Naive thymus-derived CD4-positive, alpha-beta T cell (primary cell): Measurements from ENCODE around the gene SMARCA2. TPM values are rescaled to one million over a fixed set of nuclear protein-coding genes. Genes with fewer than 3 reads are reported as not detected.
A peak's percentile ranks its signal among the peaks of the same experiment; 100 is the strongest.

Source experiments
- ATAC-seq: fragments of 150-1000 bp; cut with Tn5 transposase; 2 replicates; pipeline ENCODE4 v1.10.0; 2021; ENCODE audit warnings: mild to moderate bottlenecking, moderate library complexity
- CTCF ChIA-PET: fragments of 350-600 bp; sonication (Branson Sonifier 250); formaldehyde crosslinking; loops from one replicate; lab custom pipeline; 2021; ENCODE audit warnings: antibody characterized with exemption; lab: Charles Lee
- POLR2A ChIA-PET: fragments of 350-600 bp; sonication (Branson Sonifier 250); formaldehyde crosslinking; loops from one replicate; lab custom pipeline; 2021; ENCODE audit warnings: antibody characterized with exemption, inconsistent platforms; lab: Charles Lee
- DNase-seq, 9 donors: peaks; one replicate each; pipeline versions ENCODE4 v3.0.0 to v3.0.0-alpha.2; 2020 to 2022; ENCODE audit warnings: mixed read lengths in 1 of 9
- H3K27ac ChIP-seq: one replicate; pipeline ENCODE4 v1.7.0; 2013; ENCODE audit warnings: mild to moderate bottlenecking, low read depth, low read length, moderate library complexity
- H3K27me3 ChIP-seq, 2 donors: one replicate each; pipeline ENCODE4 v1.7.0; 2013; ENCODE audit warnings: low read length in 2 of 2, mild to moderate bottlenecking in 2 of 2, moderate library complexity in 2 of 2; ENCODE audit not compliant: control insufficient read depth in 2 of 2, insufficient read depth in 2 of 2
- H3K36me3 ChIP-seq, 3 experiments: 1 replicate in 2 of 3; 2 replicates in 1 of 3; pipeline ENCODE4 v1.7.0; 2013; ENCODE audit warnings: low read length in 3 of 3, mild to moderate bottlenecking in 3 of 3, moderate library complexity in 1 of 3; ENCODE audit not compliant: insufficient read depth in 3 of 3, control insufficient read depth in 2 of 3
- H3K4me1 ChIP-seq, 2 donors: one replicate each; pipeline ENCODE4 v1.7.0; 2013; ENCODE audit warnings: low read length in 2 of 2, mild to moderate bottlenecking in 2 of 2, moderate library complexity in 1 of 2; ENCODE audit not compliant: control insufficient read depth in 2 of 2, insufficient read depth in 2 of 2
- H3K4me3 ChIP-seq: 2 replicates; pipeline ENCODE4 v1.7.0; 2013; ENCODE audit warnings: mild to moderate bottlenecking, low read length
- H3K9me3 ChIP-seq, 3 experiments: 1 replicate in 2 of 3; 2 replicates in 1 of 3; pipeline ENCODE4 v1.7.0; 2013; ENCODE audit warnings: low read length in 3 of 3; ENCODE audit not compliant: control insufficient read depth in 2 of 3
- H3K27ac Mint-ChIP-seq, 9 donors: one replicate each; pipeline ENCODE4 v1.8.0; 2020 to 2022; ENCODE audit warnings: mixed read lengths in 9 of 9, mild to moderate bottlenecking in 8 of 9, moderate library complexity in 5 of 9, inconsistent platforms in 2 of 9
- H3K27me3 Mint-ChIP-seq, 5 donors: one replicate each; pipeline ENCODE4 v1.8.0; 2021 to 2022; ENCODE audit warnings: mixed read lengths in 5 of 5, mild to moderate bottlenecking in 1 of 5
- H3K36me3 Mint-ChIP-seq, 5 donors: one replicate each; pipeline ENCODE4 v1.8.0; 2020 to 2022; ENCODE audit warnings: mixed read lengths in 5 of 5, mild to moderate bottlenecking in 3 of 5, inconsistent platforms in 1 of 5
- H3K4me1 Mint-ChIP-seq, 7 donors: one replicate each; pipeline ENCODE4 v1.8.0; 2020 to 2022; ENCODE audit warnings: mixed read lengths in 7 of 7, mild to moderate bottlenecking in 3 of 7, inconsistent platforms in 1 of 7
- H3K4me3 Mint-ChIP-seq, 10 donors: one replicate each; pipeline ENCODE4 v1.8.0; 2020 to 2022; ENCODE audit warnings: mild to moderate bottlenecking in 10 of 10, mixed read lengths in 10 of 10, moderate library complexity in 6 of 10, inconsistent platforms in 2 of 10
- H3K9me3 Mint-ChIP-seq, 11 donors: one replicate each; pipeline ENCODE4 v1.8.0; 2020 to 2022; ENCODE audit warnings: mixed read lengths in 11 of 11, mild to moderate bottlenecking in 4 of 11, inconsistent platforms in 1 of 11, moderate library complexity in 1 of 11
- intact Hi-C, 2 donors: fragments of 100-400 bp; cut with micrococcal nuclease; formaldehyde crosslinking; loops; one replicate each; pipeline ENCODE4 v1.15.1; 2023
- polyA plus RNA-seq, 2 donors: library from polyadenylated mRNA; unstranded; fragments of 300-500 nt; fragmentation: Illumina TruSeq; gene quantifications; one replicate each; pipeline ENCODE4 v1.2.3, GENCODE V29; 2021
- total RNA-seq, 6 experiments: library from RNA in 5 of 6; stranded (reverse) in 5 of 6; gene quantifications; 1 replicate in 5 of 6; 2 replicates in 1 of 6; pipeline ENCODE4 v1.2.3 and lab custom pipeline; 2021 to 2026

The SMARCA2 gene
- total and polyA plus RNA-seq, 7 experiments from 2014 or later: 37.1 to 294 (median 256) TPM

DNA sequence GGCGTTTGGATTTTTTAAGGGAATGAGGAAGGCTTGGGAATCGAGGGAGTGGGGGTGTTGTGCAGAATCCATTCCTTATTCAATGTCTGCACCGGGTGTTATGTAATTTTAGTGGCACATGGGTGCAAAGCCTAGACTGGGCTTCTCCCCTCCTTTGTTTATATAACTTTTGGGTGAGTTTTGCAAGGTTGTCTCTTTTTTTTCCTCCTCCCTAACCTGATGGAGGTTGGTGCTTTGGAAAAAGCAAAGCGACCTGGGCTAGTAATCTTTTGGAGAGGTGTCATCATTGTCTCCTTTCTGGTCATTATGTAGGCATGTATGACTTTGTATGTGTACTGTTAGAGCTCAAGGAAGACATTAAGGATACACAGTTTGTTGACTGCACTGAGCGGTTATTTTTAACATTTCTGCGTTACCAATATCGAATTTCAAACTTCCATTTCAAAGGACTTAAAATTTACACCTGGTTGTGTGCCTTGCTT, 3.1 kb downstream of the SMARCA2 start:
- POLR2A ChIA-PET: interaction anchor here (0.6 to 7.1 kb wide), 13 partner anchors 9 to 79 kb away, joined by 3 to 98 read pairs (median 4); no protein-coding TSS in a partner anchor
- Mint-ChIP-seq H3K4me3 (peak overlapping the region; percentile 93 to 100 (median 98)), H3K27ac (peak overlapping the region; percentile 94 to 99 (median 99)), H3K4me1 (peaks cover 42 to 62% (median 54%) of the 10 kb centered on the region in 7 donors), H3K36me3 (peaks cover 0 to 19% (median 0%) of the 10 kb centered on the region in 5 donors), H3K9me3 (peaks cover 0 to 5% (median 0%) of the 10 kb centered on the region in 11 donors), H3K27me3 (peaks cover 0 to 10% (median 0%) of the 10 kb centered on the region in 5 donors)
- Histone ChIP-seq H3K27me3 (no peaks in the 10 kb centered on the region), H3K9me3 (no peaks in the 10 kb centered on the region), H3K27ac (peak overlapping the region; percentile 92), H3K36me3 (peaks cover 0 to 17% (median 0%) of the 10 kb centered on the region in 3 experiments), H3K4me1 (peaks cover 46 to 50% of the 10 kb centered on the region in 2 donors), H3K4me3 (peak overlapping the region; percentile 98)
- ATAC-seq: no peak
- CTCF ChIA-PET: interaction anchor here (0.9 to 1.0 kb wide), 2 partner anchors 13 to 50 kb away, joined by 3 to 5 read pairs; no protein-coding TSS in a partner anchor
- peak in 5 of 9 donors; percentile 28 to 48 (median 44) for DNase-seq
- intact Hi-C loops: loop anchor here (1.0 to 5.0 kb wide), 7 partner anchors 8 to 1746 kb away; no protein-coding TSS in a partner anchor

DNA sequence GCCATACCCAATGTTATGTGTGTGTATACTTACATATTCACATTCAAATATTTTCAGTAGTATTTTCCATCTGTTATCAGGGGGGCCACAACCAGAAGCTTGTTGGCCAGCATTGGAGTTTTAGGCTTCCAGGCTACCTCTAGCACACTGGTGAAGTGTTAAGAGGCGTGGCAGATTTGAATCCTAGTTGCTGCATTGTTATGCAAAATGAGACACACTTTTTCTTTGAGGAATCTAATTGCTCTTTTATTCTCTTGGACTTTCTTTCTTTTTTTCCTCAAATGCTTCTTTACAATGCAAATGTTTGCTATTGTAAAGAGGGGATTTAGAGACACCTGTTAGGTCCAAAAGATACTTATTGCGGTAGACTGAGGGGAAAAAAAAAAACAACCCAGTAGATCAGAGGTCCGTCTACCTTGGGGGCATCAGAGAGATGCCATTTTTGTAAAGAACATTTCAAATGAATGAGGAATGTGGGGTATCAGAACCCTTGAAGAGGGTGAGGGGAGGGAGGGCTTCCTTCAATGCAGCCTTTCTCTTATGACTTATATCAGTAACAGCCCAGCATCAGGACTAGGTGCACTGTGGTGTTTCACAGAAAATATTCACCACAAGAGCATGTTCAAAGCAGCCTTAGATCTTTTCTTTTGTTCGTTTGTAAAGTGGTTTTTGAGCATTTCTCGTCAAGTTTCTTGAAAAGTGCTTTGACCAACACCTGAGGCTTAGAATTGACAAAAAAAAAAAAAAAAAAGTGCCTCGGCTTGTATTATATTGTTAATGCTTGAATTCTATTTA, 3.8 kb downstream of the SMARCA2 start:
- ChIA-PET POLR2A (interaction anchor here (0.8 to 7.1 kb wide), 4 partner anchors 8 to 36 kb away, joined by 3 to 98 read pairs (median 20); no protein-coding TSS in a partner anchor), CTCF (interaction anchor here (1.0 kb wide), 1 partner anchor 49 kb away, joined by 5 read pairs; no protein-coding TSS in a partner anchor)
- H3K4me1 Mint-ChIP-seq: peaks cover 46 to 62% (median 56%) of the 10 kb centered on the region in 7 donors
- peaks cover 0 to 19% (median 0%) of the 10 kb centered on the region in 5 donors for H3K36me3 Mint-ChIP-seq
- no peaks in the 10 kb centered on the region for H3K27me3 ChIP-seq
- ATAC-seq: no peak
- H3K4me3 Mint-ChIP-seq: peak overlapping the region; percentile 93 to 100 (median 98)
- peak overlapping the region; percentile 94 to 99 (median 99) for H3K27ac Mint-ChIP-seq
- peak overlapping the region; percentile 92 for H3K27ac ChIP-seq
- intact Hi-C loops: loop anchor here (1.0 to 5.0 kb wide), 8 partner anchors 7 to 1747 kb away; no protein-coding TSS in a partner anchor
- peaks cover 0 to 3% (median 0%) of the 10 kb centered on the region in 5 donors for H3K27me3 Mint-ChIP-seq
- H3K4me1 ChIP-seq: peaks cover 54 to 55% of the 10 kb centered on the region in 2 donors
- peak in 7 of 9 donors; percentile 54 to 80 (median 72) for DNase-seq
- H3K4me3 ChIP-seq: peak overlapping the region; percentile 98
- H3K36me3 ChIP-seq: peaks cover 0 to 17% (median 0%) of the 10 kb centered on the region in 3 experiments
- H3K9me3 Mint-ChIP-seq: peaks cover 0 to 5% (median 0%) of the 10 kb centered on the region in 11 donors
- no peaks in the 10 kb centered on the region for H3K9me3 ChIP-seq

DNA sequence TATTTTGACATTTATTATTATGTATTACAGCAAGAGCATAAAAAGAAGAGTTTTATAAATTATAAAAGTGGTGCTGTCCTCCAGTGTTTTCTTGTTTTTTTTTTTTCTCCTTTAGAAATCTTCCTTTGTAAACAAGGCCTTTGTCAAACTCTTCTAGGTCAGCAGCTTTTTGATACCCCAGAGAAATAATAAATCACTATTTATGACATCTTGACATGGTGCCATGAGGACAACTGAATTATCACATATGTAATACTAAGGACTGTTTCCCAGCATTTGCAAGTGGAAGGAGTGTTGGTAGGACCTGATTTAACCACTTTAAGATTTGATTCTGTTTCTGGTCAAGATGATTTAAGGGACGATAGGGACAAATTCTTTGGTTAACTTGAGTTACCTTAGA, 4.6 kb downstream of the SMARCA2 start:
- H3K36me3 Mint-ChIP-seq: peaks cover 0 to 19% (median 3%) of the 10 kb centered on the region in 5 donors
- POLR2A ChIA-PET: no interaction called here
- H3K4me1 ChIP-seq: peaks cover 60 to 61% of the 10 kb centered on the region in 2 donors

DNA sequence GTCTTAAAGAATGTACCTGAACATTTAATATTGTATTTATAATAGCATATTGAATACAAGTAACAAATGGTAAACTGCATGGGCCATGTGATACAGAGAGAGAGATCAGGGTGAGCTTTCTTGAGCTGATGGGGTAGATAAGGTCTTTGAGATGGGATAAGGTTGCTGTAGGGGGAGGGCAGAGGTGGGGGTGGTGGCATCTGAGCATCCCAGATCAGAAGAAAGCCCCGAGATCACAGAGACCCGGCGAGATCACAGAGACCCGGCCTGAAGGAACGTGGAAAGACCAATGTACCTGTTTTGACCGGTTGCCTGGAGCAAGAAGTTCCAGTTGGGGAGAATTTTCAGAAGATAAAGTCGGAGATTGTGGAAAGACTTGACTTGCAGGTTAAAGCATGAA, 6.6 kb downstream of the SMARCA2 start:
- Histone ChIP-seq H3K4me1 (peaks cover 78 to 82% of the 10 kb centered on the region in 2 donors), H3K9me3 (no peaks in the 10 kb centered on the region), H3K4me3 (peak overlapping the region; percentile 7), H3K36me3 (peaks cover 0 to 6% (median 0%) of the 10 kb centered on the region in 3 experiments), H3K27ac (peak overlapping the region; percentile 14), H3K27me3 (no peaks in the 10 kb centered on the region)
- intact Hi-C loops: loop anchor here (2.0 to 10.0 kb wide), 3 partner anchors 21 to 743 kb away; partner anchors contain the start of gene VLDLR (in 1 of the 2)
- Mint-ChIP-seq H3K27ac (peak overlapping the region; percentile 64 to 92 (median 84)), H3K4me1 (peaks cover 66 to 85% (median 81%) of the 10 kb centered on the region in 7 donors), H3K9me3 (peaks cover 0 to 5% (median 0%) of the 10 kb centered on the region in 11 donors), H3K36me3 (peaks cover 0 to 27% (median 4%) of the 10 kb centered on the region in 5 donors), H3K27me3 (peaks cover 0 to 3% (median 0%) of the 10 kb centered on the region in 5 donors), H3K4me3 (peak overlapping the region; percentile 61 to 100 (median 74))
- ChIA-PET POLR2A (interaction anchor here (4.6 kb wide), 1 partner anchor 33 kb away, joined by 24 read pairs; no protein-coding TSS in a partner anchor), CTCF (interaction anchor here (1.1 kb wide), 1 partner anchor 33 kb away, joined by 3 read pairs; no protein-coding TSS in a partner anchor)
- no peak for ATAC-seq
- no peak for DNase-seq

More for the DNA sequence above, 4.6 kb downstream of the SMARCA2 start:
- H3K9me3 ChIP-seq: no peaks in the 10 kb centered on the region
- intact Hi-C loops: loop anchor here (1.0 to 10.0 kb wide), 8 partner anchors 13 to 1747 kb away; partner anchors contain the start of gene VLDLR (in 1 of the 2)
- H3K36me3 ChIP-seq: peaks cover 0 to 15% (median 0%) of the 10 kb centered on the region in 3 experiments
- H3K9me3 Mint-ChIP-seq: peaks cover 0 to 5% (median 0%) of the 10 kb centered on the region in 11 donors
- no peak overlapping the region for H3K27ac ChIP-seq
- H3K4me3 Mint-ChIP-seq: peak overlapping the region; percentile 25 to 100 (median 82)
- peaks cover 0 to 3% (median 0%) of the 10 kb centered on the region in 5 donors for H3K27me3 Mint-ChIP-seq
- DNase-seq (no peak), ATAC-seq (no peak)
- H3K4me1 Mint-ChIP-seq: peaks cover 51 to 67% (median 61%) of the 10 kb centered on the region in 7 donors
- peak overlapping the region in 8 of 9 donors; percentile 56 to 99 (median 89) for H3K27ac Mint-ChIP-seq
- peak overlapping the region; percentile 5 for H3K4me3 ChIP-seq
- H3K27me3 ChIP-seq: no peaks in the 10 kb centered on the region
- CTCF ChIA-PET: no interaction called here

DNA sequence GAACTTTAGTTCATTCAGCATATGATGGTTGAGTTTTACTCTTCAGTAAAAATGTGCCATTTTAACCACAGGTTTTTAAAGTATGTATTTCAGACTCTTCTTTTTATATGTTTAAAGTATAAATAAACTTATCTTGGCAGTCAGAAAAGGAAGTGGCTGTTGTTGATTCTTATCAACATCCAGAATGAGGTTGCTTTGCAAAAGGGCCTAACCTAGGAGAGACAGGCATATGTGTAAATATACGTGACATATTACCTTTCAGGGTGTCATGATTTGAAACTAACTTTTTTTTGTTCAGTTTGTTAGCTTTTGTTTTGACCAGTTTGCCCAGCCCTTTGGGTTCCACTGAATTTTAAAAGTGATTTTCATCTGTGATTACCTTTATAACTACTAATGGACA, 7.4 kb downstream of the SMARCA2 start:
- Mint-ChIP-seq H3K36me3 (peaks cover 0 to 27% (median 4%) of the 10 kb centered on the region in 5 donors), H3K4me1 (peaks cover 73 to 93% (median 86%) of the 10 kb centered on the region in 7 donors), H3K9me3 (peaks cover 0 to under 1% (median 0%) of the 10 kb centered on the region in 11 donors), H3K27ac (peak overlapping the region; percentile 64 to 92 (median 84)), H3K27me3 (no peaks in the 10 kb centered on the region), H3K4me3 (peak overlapping the region; percentile 61 to 100 (median 74))
- no peaks in the 10 kb centered on the region for H3K36me3 ChIP-seq
- DNase-seq (peak in 6 of 9 donors; percentile 19 to 54 (median 36)), ATAC-seq (peak; percentile 56)
- CTCF ChIA-PET: interaction anchor here (1.1 kb wide), 1 partner anchor 32 kb away, joined by 3 read pairs; no protein-coding TSS in a partner anchor
- H3K9me3 ChIP-seq: no peaks in the 10 kb centered on the region
- intact Hi-C loops: loop anchor here (2.0 to 10.0 kb wide), 3 partner anchors 22 to 742 kb away; partner anchors contain the start of gene VLDLR (in 1 of the 2)
- no peaks in the 10 kb centered on the region for H3K27me3 ChIP-seq
- peaks cover 85 to 90% of the 10 kb centered on the region in 2 donors for H3K4me1 ChIP-seq
- H3K4me3 ChIP-seq: peak overlapping the region; percentile 37
- H3K27ac ChIP-seq: peak overlapping the region; percentile 14
- POLR2A ChIA-PET: interaction anchor here (4.6 kb wide), 1 partner anchor 32 kb away, joined by 24 read pairs; no protein-coding TSS in a partner anchor
